IMR-90 (cell line): ENCODE measurements around the gene CMIP. TPM values are rescaled to one million over a fixed set of nuclear protein-coding genes. Genes with fewer than 3 reads are reported as not detected.

Source experiments
- ATAC-seq: fragments of 200-7000 bp; cut with Tn5 transposase; 2 replicates; pipeline ENCODE4 v1.9.1; 2020; ENCODE audit warnings: low read depth, mild to moderate bottlenecking, moderate library complexity
- BruUV-seq: library from RNA; stranded (reverse); fragments of 400-500 nt; replicated peaks from 2 replicates; lab custom pipeline; 2021; lab: Mats Ljungman, UMichigan
- CTCF ChIA-PET: fragments of 300-600 bp; formaldehyde crosslinking; extraction: SDS; loops from one replicate; lab custom pipeline; 2021; ENCODE audit warnings: antibody characterized with exemption; lab: Yijun Ruan, JAX
- POLR2A ChIA-PET: fragments of 300-600 bp; sonication (Branson Sonifier 250); formaldehyde crosslinking; loops from one replicate; lab custom pipeline; 2022; ENCODE audit warnings: antibody characterized with exemption; ENCODE audit not compliant: unreplicated experiment; lab: Charles Lee
- DNase-seq: peaks from one replicate; pipeline ENCODE4 v3.0.0; 2013
- H2AFZ ChIP-seq: replicated peaks from 2 replicates; pipeline ENCODE3; 2013; ENCODE audit warnings: low read length, mild to moderate bottlenecking; ENCODE audit not compliant: poor library complexity
- H2AK5ac ChIP-seq: 2 replicates; pipeline ENCODE4 v1.6.1; 2013; ENCODE audit warnings: low read depth, low read length, inconsistent platforms
- H2AK9ac ChIP-seq: replicated peaks from 2 replicates; pipeline ENCODE3; 2013; ENCODE audit warnings: mild to moderate bottlenecking, low read depth, low read length, moderate library complexity; ENCODE audit not compliant: poor library complexity
- H2BK120ac ChIP-seq: 2 replicates; pipeline ENCODE4 v1.6.1; 2013; ENCODE audit warnings: low read depth, low read length, inconsistent platforms
- H2BK15ac ChIP-seq: 3 replicates; pipeline ENCODE4 v1.6.1; 2013; ENCODE audit warnings: low read depth, low read length, inconsistent platforms
- H2BK20ac ChIP-seq: 2 replicates; pipeline ENCODE4 v1.6.1; 2013; ENCODE audit warnings: low read depth, mild to moderate bottlenecking, inconsistent platforms, low read length, moderate library complexity
- H2BK5ac ChIP-seq: 2 replicates; pipeline ENCODE4 v1.6.1; 2013; ENCODE audit warnings: mild to moderate bottlenecking, low read depth, low read length, inconsistent platforms; ENCODE audit not compliant: poor library complexity, severe bottlenecking
- H3K14ac ChIP-seq: replicated peaks from 2 replicates; pipeline ENCODE4 v1.6.1; 2013; ENCODE audit warnings: low read depth, low read length, inconsistent platforms
- H3K18ac ChIP-seq: 2 replicates; pipeline ENCODE4 v1.6.1; 2013; ENCODE audit warnings: low read depth, low read length, control low read depth
- H3K23ac ChIP-seq: 2 replicates; pipeline ENCODE4 v1.6.1; 2013; ENCODE audit warnings: low read depth, low read length, inconsistent platforms
- H3K27ac ChIP-seq: 2 replicates; pipeline ENCODE4 v1.5.1; 2013; ENCODE audit warnings: mild to moderate bottlenecking, control low read depth, low read length; ENCODE audit not compliant: insufficient read depth
- H3K27me3 ChIP-seq: 2 replicates; pipeline ENCODE4 v1.6.1; 2013; ENCODE audit warnings: low read length; ENCODE audit not compliant: control insufficient read depth, insufficient read depth
- H3K36me3 ChIP-seq: 2 replicates; pipeline ENCODE4 v1.6.1; 2013; ENCODE audit warnings: low read length, mixed read lengths; ENCODE audit not compliant: control insufficient read depth, insufficient read depth
- H3K4ac ChIP-seq: 2 replicates; pipeline ENCODE4 v1.6.1; 2013; ENCODE audit warnings: low read depth, low read length, inconsistent platforms
- H3K4me1 ChIP-seq: 2 replicates; pipeline ENCODE4 v1.6.1; 2013; ENCODE audit warnings: low read length, mixed read lengths; ENCODE audit not compliant: control insufficient read depth, insufficient read depth
- H3K4me2 ChIP-seq: 2 replicates; pipeline ENCODE4 v1.6.1; 2013; ENCODE audit warnings: low read depth, mild to moderate bottlenecking, control low read depth, low read length, moderate library complexity
- H3K4me3 ChIP-seq: 2 replicates; pipeline ENCODE4 v1.5.1; 2013; ENCODE audit warnings: low read depth, mild to moderate bottlenecking, control low read depth, low read length, moderate library complexity; ENCODE audit not compliant: insufficient read depth
- H3K56ac ChIP-seq: 2 replicates; pipeline ENCODE4 v1.6.1; 2013; ENCODE audit warnings: low read length, inconsistent platforms; ENCODE audit not compliant: insufficient read depth; ENCODE audit errors: extremely low read depth
- H3K79me1 ChIP-seq, 2 experiments: 2 replicates each; pipeline ENCODE4 v1.6.1; 2013; ENCODE audit warnings: low read length in 2 of 2, inconsistent platforms in 1 of 2, low read depth in 1 of 2
- H3K9ac ChIP-seq: 2 replicates; pipeline ENCODE4 v1.6.1; 2013; ENCODE audit warnings: low read depth, low read length, control low read depth
- H3K9me1 ChIP-seq: 2 replicates; pipeline ENCODE4 v1.6.1; 2013; ENCODE audit warnings: low read length, inconsistent platforms; ENCODE audit not compliant: insufficient read depth
- H3K9me3 ChIP-seq: 2 replicates; pipeline ENCODE4 v1.6.1; 2013; ENCODE audit warnings: low read length; ENCODE audit not compliant: control insufficient read depth, insufficient read depth
- H4K20me1 ChIP-seq: 2 replicates; pipeline ENCODE4 v1.6.1; 2013; ENCODE audit warnings: low read length, inconsistent platforms; ENCODE audit not compliant: insufficient read depth
- H4K5ac ChIP-seq: 2 replicates; pipeline ENCODE4 v1.6.1; 2013; ENCODE audit warnings: mild to moderate bottlenecking, low read depth, low read length, control low read depth
- H4K8ac ChIP-seq, 2 experiments: 2 replicates each; pipeline ENCODE4 v1.6.1; 2013; ENCODE audit warnings: low read depth in 2 of 2, low read length in 2 of 2, control low read depth in 1 of 2, inconsistent platforms in 1 of 2
- H4K91ac ChIP-seq: 2 replicates; pipeline ENCODE4 v1.6.1; 2013; ENCODE audit warnings: low read depth, low read length, inconsistent platforms; ENCODE audit not compliant: insufficient read depth
- MAFK ChIP-seq: IDR thresholded peaks from 2 replicates; pipeline ENCODE4 v1.6.1; 2012; ENCODE audit warnings: low read depth, low read length, improper control_type of control experiment
- MXI1 ChIP-seq: IDR thresholded peaks from 2 replicates; pipeline ENCODE4 v1.6.1; 2012; ENCODE audit warnings: low read depth, mild to moderate bottlenecking, low read length, moderate library complexity, borderline replicate concordance
- WGBS, 2 experiments: methylation state at CpG; one replicate each; pipeline versions ENCODE4 v1.1.5 to v1.1.7; 2013; ENCODE audit warnings: missing lambda C conversion rate in 2 of 2; ENCODE audit not compliant: insufficient read length in 1 of 2; ENCODE audit errors: extremely low coverage in 2 of 2; 5-methylcytosine and 5-hydroxymethylcytosine counted together
- dilution Hi-C: fragments of 300-500 bp; cut with HindIII; formaldehyde crosslinking; loops from one replicate; pipeline ENCODE4 v1.14.3; 2018; ENCODE audit warnings: low sequenced_read_pairs; ENCODE audit not compliant: unreplicated experiment
- in situ Hi-C: fragments of 300-500 bp; cut with MboI; formaldehyde crosslinking; loops from 3 replicates; pipeline ENCODE4 v1.14.3; 2019; ENCODE audit warnings: low sequenced_read_pairs, inconsistent platforms, mixed read lengths
- intact Hi-C: fragments of 100-400 bp; cut with micrococcal nuclease; formaldehyde crosslinking; loops from 2 replicates; pipeline ENCODE4 v1.10.0; 2022
- polyA plus RNA-seq, 3 experiments: library from polyadenylated mRNA; depleted of rRNA; stranded (reverse); fragments of >200 nt; gene quantifications; 2 replicates each; pipeline ENCODE4 v1.2.3, GENCODE V29; 2012; ENCODE audit warnings: low replicate concordance in 1 of 3
- total RNA-seq: library from RNA; depleted of rRNA; stranded (reverse); fragments of >200 nt; gene quantifications from 2 replicates; pipeline ENCODE4 v1.2.3, GENCODE V29; 2012

The CMIP gene
- total and polyA plus RNA-seq, 2 of the 4 experiments (the other 2 are of a cell fraction): 3.2 to 11.6 TPM

DNA sequence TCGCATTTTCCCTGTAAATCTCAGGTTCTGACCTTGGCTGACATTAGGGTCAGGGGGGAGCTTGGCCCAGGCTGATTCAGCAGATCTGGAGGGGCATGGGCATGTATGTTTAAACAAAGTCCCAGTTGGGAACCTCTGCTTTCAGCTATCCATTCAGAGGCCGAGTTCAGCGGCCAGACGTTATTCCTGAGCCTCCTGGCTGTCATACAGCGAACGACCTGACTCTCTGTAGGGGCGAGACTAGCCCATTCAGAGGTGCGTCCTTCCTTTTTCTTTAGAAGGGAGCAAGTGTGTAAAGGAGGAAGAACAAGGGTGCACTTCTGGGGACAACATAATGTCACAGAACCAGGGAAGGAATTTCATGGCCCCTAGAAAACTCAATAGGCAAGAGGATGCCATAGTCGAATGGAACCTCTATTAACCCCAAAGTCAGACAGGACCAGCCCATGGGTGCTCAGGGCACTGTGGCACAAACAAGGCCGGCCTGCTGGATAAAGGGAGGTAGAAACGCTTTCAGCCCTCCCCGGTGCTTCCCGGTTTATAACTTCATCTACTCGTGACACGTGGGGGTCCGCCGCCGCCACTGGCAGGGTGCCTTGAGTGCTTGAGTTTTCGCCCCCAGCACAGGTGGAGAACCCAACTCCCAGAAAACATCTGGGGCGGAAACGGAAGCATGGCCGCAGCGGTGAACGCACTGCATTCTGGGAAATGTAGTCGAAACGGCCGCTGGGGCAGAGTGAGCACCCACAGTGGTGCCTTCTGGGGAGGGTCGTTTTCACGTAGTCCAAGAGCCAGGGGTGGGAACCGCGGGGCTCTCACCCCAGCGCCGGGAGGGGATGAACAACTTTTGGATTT lies 301.3 kb downstream of the CMIP start:
- Histone ChIP-seq H3K4me3 (peak overlapping the region; percentile 30), H3K9me3 (no peaks in the 10 kb centered on the region), H3K14ac (peak overlapping the region; percentile 47; the same call in 1 of the 2 replicates), H2AK9ac (no peak overlapping the region), H4K91ac (0 out of 2 replicates have a peak overlapping the region, but pooled peaks have one; percentile 31), H3K23ac (no peak overlapping the region), H4K5ac (peak overlapping the region; percentile 99), H2AFZ (peak overlapping the region; percentile 96), H3K4me2 (peak overlapping the region; percentile 66), H4K20me1 (no peaks in the 10 kb centered on the region), H3K4ac (peak overlapping the region; percentile 39), H3K9me1 (no peaks in the 10 kb centered on the region), H3K18ac (no peak overlapping the region), H2BK5ac (no peak overlapping the region), H4K8ac (peak overlapping the region; percentile 98 to 100), H3K79me1 (no peaks in the 10 kb centered on the region), H3K56ac (no peak overlapping the region), H3K4me1 (peaks cover 2% of the 10 kb centered on the region; the same call in 1 of the 2 replicates), H2BK20ac (no peak overlapping the region), H2BK15ac (no peak overlapping the region), H3K9ac (no peak overlapping the region), H3K36me3 (no peaks in the 10 kb centered on the region), H2BK120ac (no peak overlapping the region), H2AK5ac (no peak overlapping the region; the same call in 1 of the 2 replicates), H3K27ac (no peak overlapping the region), H3K27me3 (peaks cover 11% of the 10 kb centered on the region)
- peak; percentile 31 for DNase-seq
- in situ Hi-C loops (loop anchor here (25.0 kb wide), 2 partner anchors 709 to 1559 kb away; partner anchors contain the start of gene ATMIN), intact Hi-C loops (no loop called here), dilution Hi-C loops (no loop called here)
- ChIA-PET CTCF (no interaction called here), POLR2A (no interaction called here)
- WGBS, 2 experiments: 100% methylated on average over 3 of the region's 33 CpGs; no CpG with 5 or more reads in 1 of the 2 experiments
- ATAC-seq: peak; percentile 97
- TF ChIP-seq MXI1: no peak
- TF ChIP-seq MAFK: no peak
- BruUV-seq: no TSS peak
